Measurements from ENCODE around the gene JAKMIP1.

JAKMIP1 gene

GRCh38 chr4:6191448-6192130 is 8.8 kb downstream of the JAKMIP1 start:
- Histone ChIP-seq H4K20me1 (ENCODE audit: control insufficient read depth, insufficient read depth, low read depth, low read length) (no peaks in the 10 kb centered on the region), H3K4me1 (ENCODE audit: control insufficient read depth, low read length) (no peaks in the 10 kb centered on the region), H3K79me2 (ENCODE audit: control insufficient read depth, low read length) (no peaks in the 10 kb centered on the region), H3K4me3 (ENCODE audit: low read length) (no peak overlapping the region), H3K9me2 (replicated peaks; ENCODE audit: control insufficient read depth, low read length) (no peaks in the 10 kb centered on the region), H3K36me3 (ENCODE audit: control insufficient read depth, low read length) (no peaks in the 10 kb centered on the region), H3K9me3 (ENCODE audit: control insufficient read depth, insufficient read depth, low read length) (no peaks in the 10 kb centered on the region), H3K27ac (ENCODE audit: low read depth, low read length) (no peak overlapping the region), H3F3A (ENCODE audit: control insufficient read depth, insufficient read depth) (no peaks in the 10 kb centered on the region), H3K4me2 (ENCODE audit: low read length) (no peak overlapping the region), H3K27me3 (ENCODE audit: control insufficient read depth, low read length) (0 out of 2 replicates have a peak, but pooled peaks cover 3% of the 10 kb centered on the region)
- no peak for TF ChIP-seq CTCF (IDR thresholded peaks at IDR 0.05; ENCODE audit: low read depth, low read length, poor library complexity, severe bottlenecking)
- no peak for TF ChIP-seq EZH2phosphoT487 (IDR thresholded peaks at IDR 0.05; ENCODE audit: borderline replicate concordance, low read length)

- no peaks in the 10 kb centered on the region for H3K9me2 ChIP-seq (replicated peaks; ENCODE audit: control insufficient read depth, low read length)
- H3K79me2 ChIP-seq (ENCODE audit: control insufficient read depth, low read length), result no peaks in the 10 kb centered on the region
- no peaks in the 10 kb centered on the region for H3K9me3 ChIP-seq (ENCODE audit: control insufficient read depth, insufficient read depth, low read length)
- no peak overlapping the region for H3K27ac ChIP-seq (ENCODE audit: low read depth, low read length)
- no peaks in the 10 kb centered on the region for H4K20me1 ChIP-seq (ENCODE audit: control insufficient read depth, insufficient read depth, low read depth, low read length)
- H3K27me3 ChIP-seq (ENCODE audit: control insufficient read depth, low read length), result 0 out of 2 replicates have a peak, but pooled peaks cover 3% of the 10 kb centered on the region
- no peak overlapping the region for H3K4me3 ChIP-seq (ENCODE audit: low read length)
- H3K4me1 ChIP-seq (ENCODE audit: control insufficient read depth, low read length), result no peaks in the 10 kb centered on the region
- H3K36me3 ChIP-seq (ENCODE audit: control insufficient read depth, low read length), result no peaks in the 10 kb centered on the region
- no peak overlapping the region for H3K4me2 ChIP-seq (ENCODE audit: low read length)
- TF ChIP-seq EZH2phosphoT487 (IDR thresholded peaks at IDR 0.05; ENCODE audit: borderline replicate concordance, low read length), result no peak
- no peak for TF ChIP-seq CTCF (IDR thresholded peaks at IDR 0.05; ENCODE audit: low read depth, low read length, poor library complexity, severe bottlenecking)
- H3F3A ChIP-seq (ENCODE audit: control insufficient read depth, insufficient read depth), result no peaks in the 10 kb centered on the region
Measured at GRCh38 chr4:6190486-6190885, 9.9 kb downstream of the JAKMIP1 start.

GRCh38 chr4:6189511-6189910 is 10.8 kb downstream of the JAKMIP1 start:
- Histone ChIP-seq H3K79me2 (ENCODE audit: control insufficient read depth, low read length) (no peaks in the 10 kb centered on the region), H3K4me1 (ENCODE audit: control insufficient read depth, low read length) (peaks cover 5% of the 10 kb centered on the region), H3K4me3 (ENCODE audit: low read length) (no peak overlapping the region), H3K4me2 (ENCODE audit: low read length) (no peak overlapping the region), H3K27me3 (ENCODE audit: control insufficient read depth, low read length) (0 out of 2 replicates have a peak, but pooled peaks cover 3% of the 10 kb centered on the region), H3K9me2 (replicated peaks; ENCODE audit: control insufficient read depth, low read length) (no peaks in the 10 kb centered on the region), H3K9me3 (ENCODE audit: control insufficient read depth, insufficient read depth, low read length) (no peaks in the 10 kb centered on the region), H3K27ac (ENCODE audit: low read depth, low read length) (no peak overlapping the region), H4K20me1 (ENCODE audit: control insufficient read depth, insufficient read depth, low read depth, low read length) (no peaks in the 10 kb centered on the region), H3K36me3 (ENCODE audit: control insufficient read depth, low read length) (no peaks in the 10 kb centered on the region), H3F3A (ENCODE audit: control insufficient read depth, insufficient read depth) (no peaks in the 10 kb centered on the region)
- no peak for TF ChIP-seq EZH2phosphoT487 (IDR thresholded peaks at IDR 0.05; ENCODE audit: borderline replicate concordance, low read length)
- no peak for TF ChIP-seq CTCF (IDR thresholded peaks at IDR 0.05; ENCODE audit: low read depth, low read length, poor library complexity, severe bottlenecking)
